Mucosa of descending colon (tissue), 3 donors: Measurements from ENCODE around the gene NFIX. TPM values are rescaled to one million over a fixed set of nuclear protein-coding genes. Genes with fewer than 3 reads are reported as not detected.
"Not testable (repeated sequence)": the region's sequence is repeated elsewhere in the genome, so short reads cannot be mapped to it uniquely, and the experiment has no call there.

Experiments used
- ATAC-seq: fragments of 200-7000 bp; cut with Tn5 transposase; one replicate; pipeline ENCODE4 v1.9.1; 2020; ENCODE audit warnings: mild to moderate bottlenecking, moderate library complexity
- DNase-seq, 3 donors: peaks; one replicate each; pipeline ENCODE4 v3.0.0-alpha.2; 2020
- H3K36me3 ChIP-seq: fragments of 200-600 bp; one replicate; pipeline ENCODE4 v1.8.0; 2021; ENCODE audit warnings: low read depth, mild to moderate bottlenecking
- H3K4me1 ChIP-seq: fragments of 200-600 bp; one replicate; pipeline ENCODE4 v1.8.0; 2021; ENCODE audit warnings: low read depth, mild to moderate bottlenecking
- H3K4me3 ChIP-seq: fragments of 200-600 bp; one replicate; pipeline ENCODE4 v1.8.0; 2021; ENCODE audit warnings: mild to moderate bottlenecking
- H3K9me3 ChIP-seq: fragments of 200-600 bp; one replicate; pipeline ENCODE4 v1.8.0; 2021; ENCODE audit warnings: mild to moderate bottlenecking
- CTCF ChIP-seq: fragments of 200-600 bp; IDR thresholded peaks from one replicate; pipeline ENCODE4 v1.8.0; 2022; ENCODE audit warnings: antibody characterized with exemption, mild to moderate bottlenecking
- intact Hi-C, 2 donors: fragments of 100-400 bp; cut with DNase I in 1 of 2; cut with micrococcal nuclease in 1 of 2; formaldehyde crosslinking; loops; one replicate each; pipeline versions ENCODE4 v1.11.0 to v1.11.1; 2022; cut with DNase I, micrococcal nuclease
- total RNA-seq, 3 donors: library from RNA; stranded (reverse); fragmentation: NEBNext Ultra II Directional in 2 of 3; extraction: Animal tissue kit (Norgen Biotek cat#: 25700) in 2 of 3; gene quantifications; one replicate each; pipeline versions ENCODE4 v1.2.1 to v1.2.4, GENCODE V29; 2021 to 2023
- donor health status: DM: no; HTN: no; CAD: no; lungs with moderate emphysema.
- donor health status: DM: no; HTN: no; CAD: no.
- donor health status: DM: no; HTN: yes; CAD: no.

NFIX gene
- total RNA-seq, 3 donors from 2014 or later: 59.4 to 238 (median 64.6) TPM

DNA sequence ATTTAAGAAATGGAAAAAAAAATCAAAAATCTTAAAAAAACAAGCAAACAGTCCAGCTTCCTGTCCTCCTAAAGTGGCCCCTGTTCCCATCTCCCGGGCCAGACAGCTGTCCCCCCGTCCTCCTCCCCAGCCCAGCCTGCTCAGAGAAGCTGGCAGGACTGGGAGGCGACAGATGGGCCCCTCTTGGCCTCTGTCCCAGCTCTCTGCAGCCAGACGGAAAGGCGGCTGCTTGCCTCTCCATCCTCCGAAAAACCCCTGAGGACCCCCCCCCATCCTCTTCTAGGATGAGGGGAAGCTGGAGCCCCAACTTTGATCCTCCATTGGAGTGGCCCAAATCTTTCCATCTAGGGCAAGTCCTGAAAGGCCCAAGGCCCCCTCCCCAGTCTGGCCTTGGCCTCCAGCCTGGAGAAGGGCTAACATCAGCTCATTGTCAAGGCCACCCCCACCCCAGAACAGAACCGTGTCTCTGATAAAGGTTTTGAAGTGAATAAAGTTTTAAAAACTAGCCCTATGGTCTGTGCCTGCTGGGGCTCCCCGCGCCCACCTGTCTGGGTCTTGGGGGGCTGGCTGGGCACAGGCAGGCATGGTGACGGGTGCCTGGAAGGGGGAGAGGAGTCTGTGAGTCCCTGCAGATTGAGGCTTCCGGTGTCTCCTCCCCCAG lies 42.0 kb upstream of the NFIX start:
- no peak for TF ChIP-seq CTCF
- Histone ChIP-seq H3K4me1 (peaks cover 30% of the 10 kb centered on the region), H3K9me3 (no peaks in the 10 kb centered on the region), H3K4me3 (no peak overlapping the region), H3K36me3 (peaks cover 7% of the 10 kb centered on the region)
- intact Hi-C loops: no loop called here
- DNase-seq: no peak
- no peak for ATAC-seq

DNA sequence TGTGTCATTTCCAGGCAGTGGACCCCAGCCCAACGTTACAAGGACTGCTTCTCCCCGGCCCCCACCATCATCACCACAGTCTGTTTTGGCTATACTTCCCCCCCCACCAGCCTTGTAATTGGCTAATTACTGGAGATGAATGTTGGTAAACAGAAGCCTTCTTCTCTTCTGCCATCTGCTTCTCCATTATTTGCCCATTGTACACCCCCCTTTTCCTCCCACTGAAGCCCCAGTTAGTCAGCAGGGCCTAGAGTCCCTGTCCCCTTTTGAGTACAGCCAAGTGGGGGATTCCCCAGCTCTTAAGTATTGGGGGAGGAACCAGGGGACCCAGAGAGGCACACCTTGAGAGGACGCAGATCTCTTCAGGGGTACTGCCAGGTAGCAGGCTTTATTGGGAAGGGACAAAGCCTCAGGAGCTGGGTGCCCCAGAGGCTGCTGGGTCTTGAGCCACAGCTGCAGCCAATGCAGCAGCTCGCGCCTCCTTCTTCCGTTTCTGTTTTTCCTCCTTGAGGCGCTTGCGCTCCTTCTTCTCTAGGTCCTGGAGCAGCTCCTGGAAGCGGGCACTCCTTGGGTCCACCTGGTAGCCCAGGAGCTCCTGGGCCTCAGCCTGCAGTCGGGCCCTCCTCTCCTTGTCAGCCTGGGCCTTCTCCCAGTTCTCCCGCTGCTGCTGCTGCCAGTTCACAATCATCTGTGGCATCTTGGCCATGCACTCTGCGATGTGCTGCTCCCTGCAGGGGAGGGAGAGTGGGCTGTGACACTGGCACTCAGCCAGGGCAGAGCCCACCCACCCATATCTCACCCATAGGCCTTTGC lies 41.3 kb upstream of the NFIX start:
- intact Hi-C loops: no loop called here
- no peak for TF ChIP-seq CTCF
- no peak for DNase-seq
- H3K4me1 ChIP-seq: peaks cover 30% of the 10 kb centered on the region
- no peaks in the 10 kb centered on the region for H3K36me3 ChIP-seq
- ATAC-seq: no peak
- H3K4me3 ChIP-seq: no peak overlapping the region
- no peaks in the 10 kb centered on the region for H3K9me3 ChIP-seq

DNA sequence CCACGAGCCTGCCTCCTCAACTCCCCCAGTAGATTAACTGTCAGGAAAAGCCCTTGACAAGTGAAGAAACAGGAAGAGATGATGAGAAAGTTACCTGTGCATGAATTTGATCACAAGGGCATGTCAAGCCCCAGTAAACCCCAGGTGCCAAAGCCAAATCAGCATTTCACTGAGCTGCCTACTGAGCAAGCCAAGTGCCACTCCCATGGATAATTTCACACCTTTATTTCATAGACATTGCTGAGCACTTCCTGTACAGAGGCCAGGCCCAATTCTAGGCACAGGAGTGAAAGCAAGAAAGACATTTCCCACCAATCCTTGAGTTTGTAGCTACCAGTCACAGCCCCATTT lies 40.7 kb upstream of the NFIX start:
- Histone ChIP-seq H3K4me3 (no peak overlapping the region), H3K4me1 (peaks cover 30% of the 10 kb centered on the region), H3K36me3 (no peaks in the 10 kb centered on the region), H3K9me3 (no peaks in the 10 kb centered on the region)
- no peak for TF ChIP-seq CTCF
- DNase-seq (no peak), ATAC-seq (peak; percentile 63)
- intact Hi-C loops: no loop called here

DNA sequence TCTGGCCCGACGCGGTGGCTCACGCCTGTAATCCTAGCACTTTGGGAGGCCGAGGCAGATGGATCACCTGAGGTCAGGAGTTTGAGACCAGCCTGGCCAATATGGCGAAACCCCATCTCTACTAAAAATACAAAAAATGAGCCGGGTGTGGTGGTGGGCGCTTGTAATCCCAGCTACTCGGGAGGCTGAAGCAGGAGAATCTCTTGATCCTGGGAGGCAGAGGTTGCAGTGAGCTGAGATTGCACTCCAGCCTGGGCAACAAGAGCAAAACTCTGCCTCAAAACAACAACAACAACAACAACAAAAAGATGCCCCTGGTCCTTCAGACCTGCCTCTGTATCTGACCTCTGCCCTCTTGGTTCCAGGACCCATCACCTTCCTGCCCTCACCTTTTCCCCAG lies 39.7 kb upstream of the NFIX start:
- H3K36me3 ChIP-seq, ATAC-seq, H3K9me3 ChIP-seq, H3K4me3 ChIP-seq, DNase-seq, intact Hi-C loops: not testable (repeated sequence)
- peaks cover 30% of the 10 kb centered on the region for H3K4me1 ChIP-seq

GRCh38 chr19:12955996-12956395 lies 39.3 kb upstream of the NFIX start:
- H3K4me3 ChIP-seq: no peak overlapping the region
- peaks cover 30% of the 10 kb centered on the region for H3K4me1 ChIP-seq
- intact Hi-C loops: no loop called here
- H3K9me3 ChIP-seq: no peaks in the 10 kb centered on the region
- H3K36me3 ChIP-seq: no peaks in the 10 kb centered on the region
- DNase-seq (no peak), ATAC-seq (no peak)
- TF ChIP-seq CTCF: no peak
